Measurements from ENCODE around the gene RPL13. TPM values are rescaled to one million over a fixed set of nuclear protein-coding genes. Genes with fewer than 3 reads are reported as not detected.

The RPL13 gene
- total RNA-seq, 3 donors from 2014 or later = 1,693 to 1,792 (median 1,717) TPM

DNA sequence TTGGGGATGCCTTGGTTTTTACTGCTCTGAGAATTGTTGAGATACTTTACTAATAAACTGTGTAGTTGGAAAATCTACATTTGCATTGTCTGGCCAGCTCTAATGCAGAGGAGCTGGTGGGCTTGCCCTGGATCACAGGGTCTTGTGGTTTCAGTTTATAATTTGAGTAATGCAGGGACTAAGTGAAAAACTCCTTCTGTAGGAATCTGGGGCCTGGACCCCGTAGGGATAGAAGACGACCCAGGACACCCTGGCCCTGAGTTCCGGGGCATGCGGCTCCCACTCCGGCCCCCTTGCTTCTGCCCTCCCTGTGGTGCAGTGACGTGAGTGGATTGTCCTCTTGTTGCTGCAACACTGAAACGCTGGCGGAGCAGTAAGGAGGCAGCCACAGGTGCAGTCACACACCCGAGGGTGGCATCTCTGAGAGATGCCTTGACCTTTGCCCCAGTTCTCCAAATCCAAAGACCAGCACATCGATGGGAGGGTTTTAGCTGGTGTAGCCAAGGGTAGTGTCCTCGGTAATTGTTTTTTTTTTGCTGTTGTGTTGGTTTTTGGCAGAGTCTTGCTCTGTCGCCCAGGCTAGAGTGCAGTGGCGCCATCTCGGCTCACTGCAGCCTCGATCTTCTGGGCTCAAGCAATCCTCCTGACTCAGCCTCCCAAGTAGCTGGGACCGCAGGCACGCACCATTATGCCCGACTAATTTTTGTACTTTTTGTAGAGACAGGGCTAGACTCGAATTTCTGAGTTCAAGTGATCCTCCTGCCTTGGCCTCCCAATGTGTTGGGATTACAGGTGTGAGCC, 2.6 kb upstream of the RPL13 start:
- Histone ChIP-seq H3K36me3 (ENCODE audit: low read depth) (no peaks in the 10 kb centered on the region), H3K9me3 (no peaks in the 10 kb centered on the region), H3K4me1 (ENCODE audit: low read depth) (peaks cover 25% of the 10 kb centered on the region), H3K4me3 (no peak overlapping the region)
- no peak for TF ChIP-seq CTCF (IDR thresholded peaks at IDR 0.05)
- ATAC-seq = no peak
- intact Hi-C loops (cut with DNase I, micrococcal nuclease) = no loop called here
- no peak for DNase-seq

DNA sequence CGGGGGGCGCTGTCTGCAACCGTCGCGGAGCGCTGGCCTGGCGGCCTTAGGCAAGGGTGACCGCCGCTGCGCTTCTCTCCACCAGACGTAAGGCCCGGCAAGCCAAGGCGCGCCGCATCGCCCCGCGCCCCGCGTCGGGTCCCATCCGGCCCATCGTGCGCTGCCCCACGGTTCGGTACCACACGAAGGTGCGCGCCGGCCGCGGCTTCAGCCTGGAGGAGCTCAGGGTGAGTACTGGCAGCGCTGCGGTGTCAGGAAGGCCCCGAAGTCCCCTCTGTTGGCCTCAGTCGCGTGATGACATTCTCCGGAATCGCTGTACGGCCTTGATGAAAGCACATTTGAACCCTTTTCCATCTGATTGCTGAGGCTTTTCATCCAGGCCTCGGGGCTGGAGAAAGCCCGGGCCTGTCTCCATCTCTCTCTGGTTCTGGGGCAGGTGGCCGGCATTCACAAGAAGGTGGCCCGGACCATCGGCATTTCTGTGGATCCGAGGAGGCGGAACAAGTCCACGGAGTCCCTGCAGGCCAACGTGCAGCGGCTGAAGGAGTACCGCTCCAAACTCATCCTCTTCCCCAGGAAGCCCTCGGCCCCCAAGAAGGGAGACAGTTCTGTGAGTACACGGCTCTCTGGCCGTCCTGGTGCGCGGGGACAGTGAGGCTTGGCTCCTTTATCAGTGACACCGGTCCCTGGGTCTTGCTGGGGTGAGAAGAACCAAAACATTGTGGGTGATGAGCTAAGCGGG, 831 bp downstream of the RPL13 start:
- H3K4me3 ChIP-seq = peak overlapping the region; percentile 71
- peak in 1 of 3 donors; percentile 76 for DNase-seq
- TF ChIP-seq CTCF (IDR thresholded peaks at IDR 0.05) = no peak
- H3K9me3 ChIP-seq = no peaks in the 10 kb centered on the region
- H3K36me3 ChIP-seq (ENCODE audit: low read depth) = peaks cover 7% of the 10 kb centered on the region
- ATAC-seq = no peak
- peaks cover 50% of the 10 kb centered on the region for H3K4me1 ChIP-seq (ENCODE audit: low read depth)
- intact Hi-C loops (cut with DNase I, micrococcal nuclease) = no loop called here

DNA sequence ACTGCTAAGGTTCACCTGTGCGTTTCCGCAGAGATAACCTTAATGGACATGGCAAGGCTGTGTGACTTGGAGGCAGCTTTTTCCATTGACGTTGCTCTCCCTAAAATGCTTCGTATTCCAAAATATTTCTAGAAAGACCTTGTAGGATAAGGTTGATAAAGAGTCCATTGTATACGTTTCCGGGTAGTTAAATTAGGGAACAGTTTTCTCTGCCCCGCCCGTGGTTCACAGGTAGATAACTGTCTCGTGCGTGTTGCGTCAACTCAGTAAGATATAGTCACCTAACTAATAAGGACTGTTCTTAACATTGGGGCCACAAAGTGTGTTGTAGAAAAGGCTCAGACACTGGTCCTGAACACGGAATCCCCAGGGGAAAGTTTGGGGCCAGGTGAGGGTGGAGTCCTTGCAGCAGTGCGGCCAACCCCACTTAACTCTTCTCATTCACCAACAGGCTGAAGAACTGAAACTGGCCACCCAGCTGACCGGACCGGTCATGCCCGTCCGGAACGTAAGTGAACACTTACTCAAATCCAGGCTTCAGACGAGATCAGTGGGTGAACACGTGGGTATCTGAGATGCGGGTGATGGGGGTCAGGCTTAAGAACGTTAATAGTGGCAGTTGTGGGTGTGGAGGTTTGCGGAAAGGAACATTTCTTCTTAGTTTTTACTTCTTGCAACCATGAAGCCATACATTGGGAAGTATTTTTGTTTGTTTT, 1.6 kb downstream of the RPL13 start:
- ATAC-seq (peak; percentile 8), DNase-seq (peak in 1 of 3 donors; percentile 59)
- intact Hi-C loops (cut with DNase I, micrococcal nuclease) = no loop called here
- H3K4me3 ChIP-seq = no peak overlapping the region
- no peak for TF ChIP-seq CTCF (IDR thresholded peaks at IDR 0.05)
- peaks cover 51% of the 10 kb centered on the region for H3K4me1 ChIP-seq (ENCODE audit: low read depth)
- H3K9me3 ChIP-seq = no peaks in the 10 kb centered on the region
- peaks cover 7% of the 10 kb centered on the region for H3K36me3 ChIP-seq (ENCODE audit: low read depth)

DNA sequence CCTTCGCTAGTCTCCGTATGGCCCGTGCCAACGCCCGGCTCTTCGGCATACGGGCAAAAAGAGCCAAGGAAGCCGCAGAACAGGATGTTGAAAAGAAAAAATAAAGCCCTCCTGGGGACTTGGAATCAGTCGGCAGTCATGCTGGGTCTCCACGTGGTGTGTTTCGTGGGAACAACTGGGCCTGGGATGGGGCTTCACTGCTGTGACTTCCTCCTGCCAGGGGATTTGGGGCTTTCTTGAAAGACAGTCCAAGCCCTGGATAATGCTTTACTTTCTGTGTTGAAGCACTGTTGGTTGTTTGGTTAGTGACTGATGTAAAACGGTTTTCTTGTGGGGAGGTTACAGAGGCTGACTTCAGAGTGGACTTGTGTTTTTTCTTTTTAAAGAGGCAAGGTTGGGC, 2.5 kb downstream of the RPL13 start:
- no peak for TF ChIP-seq CTCF (IDR thresholded peaks at IDR 0.05)
- H3K36me3 ChIP-seq (ENCODE audit: low read depth) = peaks cover 7% of the 10 kb centered on the region
- no peaks in the 10 kb centered on the region for H3K9me3 ChIP-seq
- intact Hi-C loops (cut with DNase I, micrococcal nuclease) = no loop called here
- ATAC-seq (no peak), DNase-seq (no peak)
- H3K4me3 ChIP-seq = no peak overlapping the region
- H3K4me1 ChIP-seq (ENCODE audit: low read depth) = peaks cover 47% of the 10 kb centered on the region

DNA sequence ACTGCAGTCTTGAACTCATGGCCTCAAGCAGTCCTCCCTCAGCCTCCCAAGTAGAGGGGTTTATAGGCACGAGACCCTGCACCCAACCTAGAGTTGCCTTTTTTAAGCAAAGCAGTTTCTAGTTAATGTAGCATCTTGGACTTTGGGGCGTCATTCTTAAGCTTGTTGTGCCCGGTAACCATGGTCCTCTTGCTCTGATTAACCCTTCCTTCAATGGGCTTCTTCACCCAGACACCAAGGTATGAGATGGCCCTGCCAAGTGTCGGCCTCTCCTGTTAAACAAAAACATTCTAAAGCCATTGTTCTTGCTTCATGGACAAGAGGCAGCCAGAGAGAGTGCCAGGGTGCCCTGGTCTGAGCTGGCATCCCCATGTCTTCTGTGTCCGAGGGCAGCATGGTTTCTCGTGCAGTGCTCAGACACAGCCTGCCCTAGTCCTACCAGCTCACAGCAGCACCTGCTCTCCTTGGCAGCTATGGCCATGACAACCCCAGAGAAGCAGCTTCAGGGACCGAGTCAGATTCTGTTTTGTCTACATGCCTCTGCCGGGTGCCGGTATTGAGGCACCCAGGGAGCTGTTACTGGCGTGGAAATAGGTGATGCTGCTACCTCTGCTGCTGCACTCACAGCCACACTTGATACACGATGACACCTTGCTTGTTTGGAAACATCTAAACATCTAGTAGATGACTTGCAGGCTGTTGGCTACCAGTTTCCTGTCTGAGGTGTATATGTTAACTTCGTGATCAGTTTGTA, 3.3 kb downstream of the RPL13 start:
- peaks cover 7% of the 10 kb centered on the region for H3K36me3 ChIP-seq (ENCODE audit: low read depth)

More for the DNA sequence above, 3.3 kb downstream of the RPL13 start:
- ATAC-seq (no peak), DNase-seq (no peak)
- Histone ChIP-seq H3K4me3 (no peak overlapping the region), H3K4me1 (ENCODE audit: low read depth) (peaks cover 45% of the 10 kb centered on the region), H3K9me3 (no peaks in the 10 kb centered on the region)
- no peak for TF ChIP-seq CTCF (IDR thresholded peaks at IDR 0.05)
- intact Hi-C loops (cut with DNase I, micrococcal nuclease) = no loop called here
